NCI-H1436 (cell line): ENCODE measurements around the gene CCBE1.

Experiments
- DNase-seq: peaks from one replicate; lab custom pipeline; 2025; lab: John Stamatoyannopoulos, UW

The CCBE1 gene

GRCh38 chr18:59619816-59620215 is 77.4 kb downstream of the CCBE1 start:
- no peak for DNase-seq

- no peak for DNase-seq
These were observed 79.7 kb downstream of the CCBE1 start for GRCh38 chr18:59617468-59617932.

GRCh38 chr18:59616501-59616900 is 80.7 kb downstream of the CCBE1 start:
- DNase-seq, result no peak

GRCh38 chr18:59613903-59614302 is 83.3 kb downstream of the CCBE1 start:
- DNase-seq, result no peak

- no peak for DNase-seq
These were observed 84.8 kb downstream of the CCBE1 start for GRCh38 chr18:59612381-59612780.

- no peak for DNase-seq
These were observed 86.6 kb downstream of the CCBE1 start for GRCh38 chr18:59610546-59611140.

- no peak for DNase-seq
These were observed 87.6 kb downstream of the CCBE1 start for GRCh38 chr18:59609654-59610053.

- DNase-seq, result no peak
These were observed 89.8 kb downstream of the CCBE1 start for GRCh38 chr18:59607471-59607870.

GRCh38 chr18:59607078-59607379 is 90.2 kb downstream of the CCBE1 start:
- no peak for DNase-seq

GRCh38 chr18:59606193-59607077 is 90.8 kb downstream of the CCBE1 start:
- DNase-seq, result no peak

GRCh38 chr18:59605633-59606192 is 91.5 kb downstream of the CCBE1 start:
- DNase-seq, result no peak

- no peak for DNase-seq
These were observed 92.3 kb downstream of the CCBE1 start for GRCh38 chr18:59604877-59605276.

GRCh38 chr18:59597049-59597448 is 100.2 kb downstream of the CCBE1 start:
- DNase-seq, result no peak

- no peak for DNase-seq
These were observed 103.9 kb downstream of the CCBE1 start for GRCh38 chr18:59593291-59593717.

- no peak for DNase-seq
These were observed 104.6 kb downstream of the CCBE1 start for GRCh38 chr18:59592624-59593023.

GRCh38 chr18:59582395-59582794 is 114.8 kb downstream of the CCBE1 start:
- no peak for DNase-seq

GRCh38 chr18:59579509-59579908 is 117.7 kb downstream of the CCBE1 start:
- DNase-seq, result no peak

- DNase-seq, result no peak
These were observed 119.9 kb downstream of the CCBE1 start for GRCh38 chr18:59577386-59577655.

- DNase-seq, result no peak
These were observed 120.5 kb downstream of the CCBE1 start for GRCh38 chr18:59576541-59577385.

GRCh38 chr18:59575995-59576394 is 121.2 kb downstream of the CCBE1 start:
- no peak for DNase-seq

GRCh38 chr18:59573962-59574361 is 123.3 kb downstream of the CCBE1 start:
- no peak for DNase-seq

GRCh38 chr18:59571902-59572301 is 125.3 kb downstream of the CCBE1 start:
- no peak for DNase-seq

- no peak for DNase-seq
These were observed 126.4 kb downstream of the CCBE1 start for GRCh38 chr18:59570796-59571195.
